ENCODE results near the gene PLCG2.
A peak's percentile ranks its signal among the peaks of the same experiment; 100 is the strongest.

The PLCG2 gene

GRCh38 chr16:81855552-81856153, 76.6 kb downstream of the PLCG2 start:
- ATAC-seq (replicated peaks) (no peak), DNase-seq (no peak)
- no peaks in the 10 kb centered on the region for H3K9me3 Mint-ChIP-seq
- peaks cover 4 to 5% of the 10 kb centered on the region in 2 donors for H3K4me1 Mint-ChIP-seq (ENCODE audit: low read depth in 2 of 2)
- no peaks in the 10 kb centered on the region for H3K27me3 Mint-ChIP-seq
- no peak overlapping the region for H3K4me3 Mint-ChIP-seq
- peaks cover 14% of the 10 kb centered on the region for H3K36me3 Mint-ChIP-seq (ENCODE audit: insufficient read depth)
- no peak overlapping the region for H3K27ac Mint-ChIP-seq

GRCh38 chr16:81860287-81861266, 81.5 kb downstream of the PLCG2 start:
- Mint-ChIP-seq H3K36me3 (ENCODE audit: insufficient read depth) (peaks cover 13% of the 10 kb centered on the region), H3K27me3 (no peaks in the 10 kb centered on the region), H3K4me1 (ENCODE audit: low read depth in 2 of 2) (peaks cover 11 to 15% of the 10 kb centered on the region in 2 donors), H3K9me3 (no peaks in the 10 kb centered on the region), H3K4me3 (peak overlapping the region; percentile 39 to 54), H3K27ac (peak overlapping the region; percentile 82 to 86)
- peak; percentile 26 for ATAC-seq (replicated peaks)
- no peak for DNase-seq

GRCh38 chr16:81861503-81861902, 82.4 kb downstream of the PLCG2 start:
- peak; percentile 86 for ATAC-seq (replicated peaks)
- H3K4me3 Mint-ChIP-seq: peak overlapping the region; percentile 39 to 54
- peak overlapping the region; percentile 82 to 86 for H3K27ac Mint-ChIP-seq
- DNase-seq: no peak
- H3K27me3 Mint-ChIP-seq: no peaks in the 10 kb centered on the region
- no peaks in the 10 kb centered on the region for H3K9me3 Mint-ChIP-seq
- peaks cover 11 to 15% of the 10 kb centered on the region in 2 donors for H3K4me1 Mint-ChIP-seq (ENCODE audit: low read depth in 2 of 2)
- H3K36me3 Mint-ChIP-seq (ENCODE audit: insufficient read depth): peaks cover 13% of the 10 kb centered on the region

- H3K4me1 Mint-ChIP-seq (ENCODE audit: low read depth in 2 of 2): peaks cover 11 to 15% of the 10 kb centered on the region in 2 donors
- no peaks in the 10 kb centered on the region for H3K9me3 Mint-ChIP-seq
- DNase-seq: no peak
- ATAC-seq (replicated peaks): no peak
- H3K4me3 Mint-ChIP-seq: no peak overlapping the region
- H3K36me3 Mint-ChIP-seq (ENCODE audit: insufficient read depth): peaks cover 13% of the 10 kb centered on the region
- peak overlapping the region; percentile 82 to 86 for H3K27ac Mint-ChIP-seq
- no peaks in the 10 kb centered on the region for H3K27me3 Mint-ChIP-seq
Measured at GRCh38 chr16:81861915-81862314, 82.8 kb downstream of the PLCG2 start.

- Mint-ChIP-seq H3K9me3 (no peaks in the 10 kb centered on the region), H3K27ac (no peak overlapping the region), H3K4me1 (ENCODE audit: low read depth in 2 of 2) (peaks cover 11 to 15% of the 10 kb centered on the region in 2 donors), H3K27me3 (no peaks in the 10 kb centered on the region), H3K36me3 (ENCODE audit: insufficient read depth) (peaks cover 10% of the 10 kb centered on the region), H3K4me3 (no peak overlapping the region)
- ATAC-seq (replicated peaks) (no peak), DNase-seq (no peak)
Measured at GRCh38 chr16:81863630-81864352, 84.7 kb downstream of the PLCG2 start.

- peak overlapping the region in 1 of 2 donors; percentile 63 for H3K27ac Mint-ChIP-seq
- DNase-seq (no peak), ATAC-seq (replicated peaks) (no peak)
- no peak overlapping the region for H3K4me3 Mint-ChIP-seq
- no peaks in the 10 kb centered on the region for H3K27me3 Mint-ChIP-seq
- peaks cover 5% of the 10 kb centered on the region for H3K36me3 Mint-ChIP-seq (ENCODE audit: insufficient read depth)
- H3K4me1 Mint-ChIP-seq (ENCODE audit: low read depth in 2 of 2): peaks cover 11 to 15% of the 10 kb centered on the region in 2 donors
- H3K9me3 Mint-ChIP-seq: no peaks in the 10 kb centered on the region
Measured at GRCh38 chr16:81864646-81865382, 85.7 kb downstream of the PLCG2 start.

- no peak for DNase-seq
- no peaks in the 10 kb centered on the region for H3K27me3 Mint-ChIP-seq
- peaks cover 3% of the 10 kb centered on the region for H3K36me3 Mint-ChIP-seq (ENCODE audit: insufficient read depth)
- peak; percentile 8 for ATAC-seq (replicated peaks)
- H3K27ac Mint-ChIP-seq: no peak overlapping the region
- H3K4me3 Mint-ChIP-seq: no peak overlapping the region
- H3K9me3 Mint-ChIP-seq: no peaks in the 10 kb centered on the region
- no peaks in the 10 kb centered on the region for H3K4me1 Mint-ChIP-seq (ENCODE audit: low read depth in 2 of 2)
Measured at GRCh38 chr16:81866820-81867440, 87.8 kb downstream of the PLCG2 start.

- DNase-seq: no peak
- H3K4me1 Mint-ChIP-seq (ENCODE audit: low read depth in 2 of 2): peaks cover 7 to 11% of the 10 kb centered on the region in 2 donors
- no peak for ATAC-seq (replicated peaks)
- peaks cover 3% of the 10 kb centered on the region for H3K36me3 Mint-ChIP-seq (ENCODE audit: insufficient read depth)
- no peaks in the 10 kb centered on the region for H3K27me3 Mint-ChIP-seq
- H3K9me3 Mint-ChIP-seq: no peaks in the 10 kb centered on the region
- H3K4me3 Mint-ChIP-seq: no peak overlapping the region
- peak overlapping the region; percentile 65 to 66 for H3K27ac Mint-ChIP-seq
Measured at GRCh38 chr16:81868057-81868748, 89.1 kb downstream of the PLCG2 start.

- DNase-seq (no peak), ATAC-seq (replicated peaks) (no peak)
- Mint-ChIP-seq H3K27me3 (no peaks in the 10 kb centered on the region), H3K9me3 (no peaks in the 10 kb centered on the region), H3K27ac (no peak overlapping the region), H3K4me3 (no peak overlapping the region), H3K36me3 (ENCODE audit: insufficient read depth) (peaks cover 3% of the 10 kb centered on the region), H3K4me1 (ENCODE audit: low read depth in 2 of 2) (peaks cover 7 to 12% of the 10 kb centered on the region in 2 donors)
Measured at GRCh38 chr16:81869326-81869725, 90.2 kb downstream of the PLCG2 start.

- H3K27ac Mint-ChIP-seq: peak overlapping the region in 1 of 2 donors; percentile 82
- ATAC-seq (replicated peaks) (peak; percentile 65), DNase-seq (no peak)
- H3K27me3 Mint-ChIP-seq: no peaks in the 10 kb centered on the region
- H3K9me3 Mint-ChIP-seq: no peaks in the 10 kb centered on the region
- H3K4me1 Mint-ChIP-seq (ENCODE audit: low read depth in 2 of 2): peaks cover 7 to 12% of the 10 kb centered on the region in 2 donors
- no peak overlapping the region for H3K4me3 Mint-ChIP-seq
- H3K36me3 Mint-ChIP-seq (ENCODE audit: insufficient read depth): peaks cover 5% of the 10 kb centered on the region
Measured at GRCh38 chr16:81873206-81873605, 94.1 kb downstream of the PLCG2 start.

GRCh38 chr16:81873843-81874752, 95.0 kb downstream of the PLCG2 start:
- H3K4me3 Mint-ChIP-seq: no peak overlapping the region
- no peaks in the 10 kb centered on the region for H3K9me3 Mint-ChIP-seq
- peak; percentile 55 to 74 (median 56) for DNase-seq
- H3K27ac Mint-ChIP-seq: peak overlapping the region in 1 of 2 donors; percentile 82
- H3K27me3 Mint-ChIP-seq: no peaks in the 10 kb centered on the region
- peaks cover 7 to 12% of the 10 kb centered on the region in 2 donors for H3K4me1 Mint-ChIP-seq (ENCODE audit: low read depth in 2 of 2)
- ATAC-seq (replicated peaks): peak; percentile 87
- peaks cover 5% of the 10 kb centered on the region for H3K36me3 Mint-ChIP-seq (ENCODE audit: insufficient read depth)

All from effector memory CD8-positive, alpha-beta T cell (primary cell).